HG02852 (cell line): ENCODE data around the gene EYA2.
"Not testable (repeated sequence)": the region's sequence is repeated elsewhere in the genome, so short reads cannot be mapped to it uniquely, and the experiment has no call there.

ENCODE experiments used
- ATAC-seq: cut with Tn5 transposase; IDR thresholded peaks from one replicate; pipeline ENCODE4 v1.9.1; 2021; ENCODE audit warnings: mild to moderate bottlenecking, moderate library complexity; ENCODE audit not compliant: unreplicated experiment

EYA2 gene

DNA sequence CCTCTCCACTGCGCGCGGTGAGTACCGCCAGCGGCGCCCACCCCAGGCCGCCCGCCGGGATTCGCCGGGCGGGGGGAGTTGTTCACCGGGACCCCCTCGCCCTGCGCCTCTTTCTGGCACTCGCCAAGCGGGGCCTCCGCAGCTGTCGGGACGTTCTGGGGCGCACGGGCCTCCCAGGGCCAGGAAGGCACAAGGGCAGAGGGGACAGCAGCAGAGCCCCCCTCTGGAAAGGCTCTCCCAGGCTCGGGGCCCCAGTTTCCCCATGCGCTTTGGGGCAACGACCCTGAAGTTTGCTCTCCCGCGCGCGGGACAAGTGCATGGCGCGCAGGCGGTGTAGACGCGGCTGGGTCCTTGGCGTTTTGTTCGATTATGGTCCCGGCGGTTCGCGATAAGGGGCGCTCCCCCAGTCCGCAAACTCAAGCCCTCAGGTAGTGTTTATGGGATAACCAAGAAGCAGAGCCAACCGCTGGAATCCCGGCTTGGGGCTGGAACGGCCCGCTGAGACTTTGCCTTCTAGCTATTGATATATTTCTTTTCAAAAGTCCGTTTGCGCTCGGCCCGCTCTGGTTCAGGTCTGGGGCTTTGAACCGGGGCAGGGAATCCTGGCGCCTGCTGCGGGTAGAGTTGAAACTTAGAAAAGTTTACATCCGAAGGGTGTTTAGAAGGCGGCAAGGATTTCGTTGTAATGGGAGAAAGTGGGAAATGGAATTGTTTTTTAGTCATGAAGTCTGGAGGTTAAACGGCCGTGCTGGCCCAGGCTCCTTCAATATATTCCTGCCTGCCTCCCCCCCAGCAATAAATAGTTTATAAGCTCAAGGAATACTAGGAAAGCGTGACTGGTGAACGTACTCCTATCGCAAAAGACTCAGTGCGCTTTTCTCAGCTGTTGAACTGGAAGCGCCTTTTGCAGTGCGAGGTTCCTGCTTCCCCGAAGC is 595 bp downstream of the EYA2 start:
- no peak for ATAC-seq

DNA sequence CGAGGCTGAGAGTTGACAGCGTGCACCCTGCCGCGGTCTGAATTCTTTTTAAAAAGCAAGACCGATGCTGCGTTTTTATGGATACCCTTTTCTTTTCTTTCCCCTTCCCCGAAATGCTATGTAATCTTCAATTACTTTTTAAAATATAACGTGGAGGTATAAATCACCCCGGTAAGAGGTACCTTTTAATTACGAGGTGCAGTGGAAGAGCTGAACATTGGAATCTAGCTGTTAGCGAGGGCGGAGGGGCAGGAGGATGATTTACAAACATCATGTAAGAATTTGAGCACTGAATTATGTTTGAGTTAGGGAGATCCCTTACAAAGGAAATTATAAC is 1.2 kb downstream of the EYA2 start:
- ATAC-seq, result no peak

DNA sequence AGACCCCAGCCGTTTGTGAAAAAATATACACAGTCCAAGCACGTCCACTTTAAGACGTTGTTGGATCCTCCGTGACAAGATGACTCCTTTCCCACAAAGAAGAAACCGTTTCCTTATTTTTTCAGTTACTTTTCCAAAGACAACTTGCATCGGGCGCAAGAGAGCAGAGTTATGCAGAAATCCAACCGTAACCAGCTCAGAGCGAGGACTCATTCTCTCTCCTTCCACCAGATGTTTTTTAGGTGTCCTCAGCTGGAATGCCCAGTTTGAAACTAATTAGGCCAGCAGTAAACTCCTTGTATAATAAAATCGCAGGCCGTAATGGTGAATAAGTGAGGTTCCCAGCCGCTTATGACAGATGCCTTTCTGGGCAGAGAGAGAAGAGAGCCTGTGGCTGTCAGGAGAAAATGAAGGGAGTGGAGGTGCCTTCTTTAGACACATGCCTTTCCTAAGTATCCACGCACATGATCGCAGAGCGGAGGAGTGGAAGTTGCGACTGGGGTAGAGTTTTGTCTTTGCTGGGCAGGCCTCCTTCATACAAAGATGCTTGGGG is 2.8 kb downstream of the EYA2 start:
- ATAC-seq, result no peak

DNA sequence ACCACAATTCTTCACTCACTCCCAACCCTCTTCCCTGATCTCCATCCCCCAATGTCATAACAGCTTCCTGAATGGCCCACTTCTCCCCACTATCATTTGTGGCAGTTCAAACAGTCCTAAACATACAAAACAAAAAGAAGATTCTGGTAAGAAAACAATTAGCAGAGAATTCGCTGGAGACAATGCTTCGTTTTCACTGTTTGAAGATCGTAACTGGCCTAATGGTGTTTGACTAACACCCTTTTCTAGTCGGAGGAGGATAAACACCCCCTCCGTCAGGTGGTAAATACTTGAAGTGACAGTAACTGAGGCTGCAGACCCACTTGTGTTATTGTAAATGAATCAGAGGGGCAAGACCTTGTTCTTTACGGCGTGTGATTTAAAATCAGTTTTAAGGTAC is 3.8 kb downstream of the EYA2 start:
- ATAC-seq, result no peak

DNA sequence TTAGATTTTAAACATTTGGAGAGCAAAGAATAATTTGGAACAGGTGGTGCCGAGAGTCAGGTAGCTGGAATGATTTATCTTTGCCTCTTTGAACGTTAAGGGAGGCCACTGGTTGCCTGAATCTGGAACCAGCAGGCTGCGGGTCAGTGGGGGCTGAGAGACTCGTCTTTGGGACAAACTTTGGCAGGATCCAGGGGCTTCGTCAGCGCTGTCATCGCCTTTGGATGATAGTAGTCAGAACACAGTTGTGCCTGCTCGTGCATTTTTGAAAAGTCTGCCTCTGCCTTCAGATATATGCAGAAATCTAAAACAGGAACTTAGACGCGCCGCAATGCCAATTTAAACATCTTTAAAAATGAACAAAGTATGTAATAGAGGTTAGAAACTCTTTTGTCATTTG is 5.0 kb downstream of the EYA2 start:
- no peak for ATAC-seq

DNA sequence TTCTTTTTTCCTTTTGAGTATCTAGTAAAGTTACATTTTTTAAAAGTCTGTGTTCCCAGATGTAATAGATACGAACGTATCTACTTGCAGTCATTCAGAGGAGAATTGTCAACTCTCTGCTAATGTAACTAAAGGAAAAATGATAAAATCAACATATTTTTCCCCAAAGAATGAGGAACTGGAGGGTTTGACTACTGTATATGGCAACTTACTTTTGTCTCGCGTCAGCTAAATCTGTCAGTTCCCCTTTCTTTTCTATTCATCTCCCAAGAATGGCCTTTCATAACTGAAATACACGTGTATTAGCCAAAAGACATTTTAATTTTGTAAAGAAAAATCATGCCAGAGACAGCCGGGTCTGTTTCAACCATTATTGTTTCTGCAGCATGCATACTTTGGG is 5.4 kb downstream of the EYA2 start:
- ATAC-seq, result no peak

DNA sequence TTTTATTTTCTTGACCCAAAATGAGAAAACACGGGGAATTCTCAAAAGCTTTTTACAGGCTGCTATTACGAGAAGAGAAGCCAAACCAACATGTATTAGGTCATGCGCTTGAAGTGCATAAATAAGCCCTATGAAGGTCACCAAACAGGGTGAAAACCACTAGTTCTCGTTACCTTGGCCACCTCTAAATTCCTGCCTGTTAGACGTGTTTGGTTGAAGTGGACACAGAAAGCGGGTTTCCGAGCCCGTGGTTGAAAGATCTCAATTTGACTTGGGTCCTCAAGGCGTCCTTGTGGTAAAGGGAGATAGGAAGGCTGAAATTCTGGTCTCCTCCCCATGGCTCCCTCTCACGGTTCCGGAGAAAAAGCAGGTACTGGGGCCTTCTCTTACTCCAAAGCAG is 6.2 kb downstream of the EYA2 start:
- no peak for ATAC-seq

DNA sequence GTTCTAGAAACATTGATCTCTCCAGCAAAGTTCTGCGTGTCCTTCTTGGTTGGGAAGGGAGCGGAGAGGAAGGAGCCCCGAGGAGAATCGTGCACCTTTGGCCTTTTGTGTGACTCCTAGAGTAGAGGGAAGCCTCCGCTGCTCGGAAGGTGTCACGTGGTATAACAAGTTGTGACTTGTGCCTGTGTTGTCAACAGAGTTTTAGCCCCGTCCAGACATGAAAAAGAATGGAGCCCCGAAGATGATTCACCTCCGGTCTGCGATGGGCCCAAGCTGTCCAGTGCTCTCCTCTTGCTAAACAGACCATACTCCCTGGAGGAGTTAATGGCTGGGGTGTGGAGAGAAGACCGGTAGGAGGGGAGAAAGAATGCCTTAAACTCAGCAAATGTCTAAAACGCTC is 7.0 kb downstream of the EYA2 start:
- ATAC-seq, result no peak

DNA sequence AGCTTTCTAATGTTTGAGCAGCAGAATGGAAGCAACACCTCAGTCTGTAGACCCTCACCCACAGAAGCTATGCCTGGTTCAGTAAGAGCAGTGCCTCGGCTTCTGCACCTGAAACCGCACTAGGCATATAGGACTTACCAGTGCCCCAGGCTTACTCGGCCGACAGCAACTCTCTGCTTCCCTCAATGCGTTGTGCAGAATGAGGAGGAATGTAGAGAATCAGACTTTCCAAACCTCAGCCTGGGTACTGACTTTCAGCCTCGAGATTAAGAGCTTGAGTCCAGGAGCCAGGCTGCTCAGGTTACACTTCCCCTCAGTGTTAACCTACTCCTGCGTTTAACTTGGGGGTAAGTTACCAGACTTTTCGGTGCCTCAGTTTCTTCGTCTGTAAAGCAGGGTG is 8.6 kb downstream of the EYA2 start:
- ATAC-seq, result no peak

DNA sequence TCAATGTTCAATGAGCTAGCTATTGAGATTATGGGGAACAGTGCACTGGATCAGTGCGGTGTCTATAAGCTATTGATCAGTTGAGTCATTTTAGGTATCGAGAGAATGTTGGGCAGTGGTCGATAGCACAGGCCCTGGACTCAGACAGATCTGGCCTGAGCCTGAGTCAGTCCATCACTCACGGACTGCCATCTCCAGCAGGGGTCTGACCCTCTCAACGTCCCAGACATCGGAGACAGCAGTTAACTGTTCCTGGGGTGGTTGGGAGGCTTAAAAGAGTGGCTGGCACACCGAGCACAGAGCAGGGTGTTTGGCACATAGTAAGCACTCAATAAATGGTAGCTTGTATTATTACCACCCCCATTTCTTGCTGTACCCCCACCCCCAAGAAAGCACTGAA is 9.3 kb downstream of the EYA2 start:
- no peak for ATAC-seq

DNA sequence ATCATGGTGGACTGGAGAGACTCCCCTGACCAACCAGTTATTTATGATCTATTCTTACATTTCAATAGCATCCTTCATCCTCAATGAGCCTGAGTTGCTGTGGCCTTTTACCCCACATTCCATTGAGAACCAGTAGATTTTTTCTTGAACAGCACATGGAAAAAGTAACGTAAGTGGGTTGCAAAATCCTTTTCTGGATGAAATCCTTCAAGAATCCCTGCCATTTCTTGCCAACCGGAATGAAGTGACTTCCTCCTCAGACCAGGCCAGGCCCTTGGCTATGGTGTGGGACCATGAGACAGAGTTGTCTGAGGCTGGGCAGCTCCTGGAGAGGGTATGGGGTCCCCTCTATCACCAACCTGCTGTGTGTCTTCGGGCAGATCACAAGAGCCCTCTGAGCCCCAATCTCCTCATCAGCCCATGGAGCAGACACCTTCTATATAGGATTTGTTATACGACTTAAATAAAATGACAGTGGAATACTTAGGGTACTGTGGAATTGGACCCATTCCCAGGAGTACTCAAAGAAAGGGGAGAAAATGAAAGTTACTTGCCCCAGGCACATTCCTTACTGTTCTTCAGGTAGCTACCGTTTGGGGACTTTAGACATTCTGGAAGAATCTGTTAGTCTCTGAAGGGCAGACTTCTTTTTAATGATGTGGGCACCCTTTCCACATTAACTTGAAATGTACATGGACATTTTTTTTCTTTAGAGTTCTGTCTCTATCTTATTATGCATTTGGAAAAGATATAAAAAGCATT is 10.9 kb downstream of the EYA2 start:
- no peak for ATAC-seq

DNA sequence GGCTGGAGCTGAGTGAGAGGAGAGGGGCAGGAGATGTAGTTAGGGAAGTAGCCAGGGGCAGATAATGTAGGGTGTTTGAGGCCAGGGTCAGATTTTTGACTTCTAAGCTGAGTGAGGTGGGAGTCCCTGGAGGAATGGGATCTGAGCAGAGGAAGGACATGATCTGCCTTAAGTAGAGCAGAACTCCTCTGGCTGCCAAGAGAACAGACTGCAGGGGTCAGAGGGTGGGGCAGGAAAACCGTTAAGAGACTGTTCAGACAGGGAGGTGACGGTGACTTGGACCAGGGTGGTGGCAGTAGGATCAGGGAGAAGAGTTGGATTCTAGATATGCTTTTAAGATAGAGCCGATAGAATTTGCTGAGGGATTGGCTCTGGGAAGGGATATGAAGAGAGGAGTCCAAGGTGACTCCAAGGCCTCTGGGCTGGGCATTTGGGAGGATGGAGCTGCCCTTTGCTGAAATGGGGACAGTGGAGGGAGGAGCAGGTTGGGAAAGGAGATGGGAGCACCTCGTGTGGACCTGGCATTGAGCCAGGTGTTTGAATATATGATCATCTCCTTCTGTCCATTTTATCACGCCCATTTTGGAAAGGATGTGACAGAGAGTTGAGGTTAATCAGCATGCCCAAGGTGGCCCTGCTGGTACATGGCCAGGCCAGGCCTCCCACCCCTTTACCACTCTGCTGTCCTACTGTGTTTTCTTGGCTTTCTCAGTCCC is 18.8 kb downstream of the EYA2 start:
- no peak for ATAC-seq

DNA sequence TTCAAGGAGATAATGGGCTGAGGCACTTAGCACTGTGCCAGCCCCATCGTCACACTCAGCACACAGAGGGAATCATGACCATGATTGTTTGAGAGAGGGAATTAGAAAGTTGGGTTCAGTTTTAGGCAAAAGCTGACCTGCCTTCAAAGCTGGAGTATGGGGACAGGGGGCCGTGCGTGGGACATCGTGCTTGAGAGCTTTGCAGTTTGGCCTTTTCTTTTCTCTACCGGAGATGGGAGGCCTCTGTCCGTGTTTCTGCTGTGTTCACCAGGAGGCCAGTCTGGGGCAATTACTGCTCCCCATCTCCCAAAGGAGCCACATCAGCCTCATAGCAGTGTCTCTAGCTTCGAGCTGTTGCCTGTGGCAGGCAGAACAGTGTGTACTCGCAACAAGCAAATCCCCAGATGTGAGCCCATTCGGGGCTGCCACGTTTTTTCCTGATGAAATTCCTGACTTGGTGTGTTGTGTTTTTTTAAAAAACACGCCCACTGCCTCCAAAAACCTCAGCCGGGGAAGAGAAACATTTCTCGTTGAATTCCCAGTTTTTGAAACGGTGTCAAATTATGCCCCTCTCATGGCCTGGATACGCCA is 20.2 kb downstream of the EYA2 start:
- no peak for ATAC-seq

DNA sequence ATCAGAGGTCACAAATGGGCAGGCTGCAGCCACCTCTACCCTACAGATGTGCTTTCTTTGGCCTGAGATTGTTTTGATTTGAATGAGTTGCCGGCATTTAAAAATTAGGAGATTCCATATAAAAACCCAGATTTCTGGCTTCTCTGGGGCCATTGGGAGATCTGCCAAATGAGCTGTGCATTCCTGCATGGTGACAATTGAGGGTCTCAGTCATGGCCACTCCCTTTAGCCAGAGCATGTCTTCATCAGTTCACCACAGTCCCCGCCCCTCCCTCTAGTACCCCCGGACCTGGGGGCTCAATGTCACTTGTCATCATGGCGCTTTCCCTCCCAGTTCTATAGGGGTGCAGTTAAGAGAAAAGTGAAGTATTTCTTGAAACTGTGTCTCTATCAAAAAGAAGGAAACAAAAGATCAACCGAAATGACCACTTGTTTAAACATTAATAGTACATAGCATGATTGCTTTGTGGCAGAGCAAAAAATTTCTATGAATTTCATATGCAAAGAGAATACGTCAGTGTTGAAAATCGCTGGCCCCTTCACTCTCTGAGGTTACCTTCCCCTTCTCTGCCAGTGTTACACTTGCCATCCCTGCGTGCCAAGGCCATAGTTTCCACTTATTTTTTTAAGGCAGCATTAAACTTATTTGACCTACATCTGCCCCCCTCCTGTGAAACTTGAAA is 21.1 kb downstream of the EYA2 start:
- no peak for ATAC-seq

DNA sequence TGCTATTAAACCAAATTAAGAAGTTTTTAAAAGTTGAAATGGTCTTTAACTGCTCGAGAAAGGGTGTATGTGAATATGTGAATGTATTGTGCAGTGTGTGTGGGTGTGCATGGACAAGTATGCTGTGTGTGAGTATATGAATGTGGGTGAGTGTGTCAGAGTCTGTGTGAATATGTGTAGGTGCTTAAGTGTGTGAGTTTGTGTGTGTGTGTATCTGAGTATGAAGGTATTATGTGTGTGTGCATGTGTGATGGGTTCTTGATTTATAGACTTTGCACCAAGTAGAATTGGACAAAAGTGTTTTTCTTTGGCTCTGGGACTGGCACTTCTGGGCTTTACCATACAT is 21.6 kb downstream of the EYA2 start:
- no peak for ATAC-seq

DNA sequence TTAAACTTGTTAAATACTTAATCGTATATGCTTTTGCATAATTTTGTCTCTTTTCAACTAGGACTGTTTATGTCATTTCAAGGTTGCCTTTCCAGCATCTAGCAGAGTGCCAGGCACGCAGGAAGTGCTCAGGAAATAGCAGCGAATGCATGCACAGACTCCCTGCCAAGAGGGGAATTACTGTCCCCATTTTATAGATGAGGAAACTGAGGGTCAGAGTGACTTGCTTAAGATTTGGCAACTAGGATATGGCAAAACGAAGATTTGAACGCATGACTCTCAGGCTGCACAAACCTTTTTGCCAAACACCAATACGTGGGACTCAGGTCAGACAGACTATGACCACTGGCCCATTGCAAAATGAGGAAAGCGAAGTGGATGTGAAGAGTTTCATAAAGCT is 22.5 kb downstream of the EYA2 start:
- ATAC-seq, result no peak

DNA sequence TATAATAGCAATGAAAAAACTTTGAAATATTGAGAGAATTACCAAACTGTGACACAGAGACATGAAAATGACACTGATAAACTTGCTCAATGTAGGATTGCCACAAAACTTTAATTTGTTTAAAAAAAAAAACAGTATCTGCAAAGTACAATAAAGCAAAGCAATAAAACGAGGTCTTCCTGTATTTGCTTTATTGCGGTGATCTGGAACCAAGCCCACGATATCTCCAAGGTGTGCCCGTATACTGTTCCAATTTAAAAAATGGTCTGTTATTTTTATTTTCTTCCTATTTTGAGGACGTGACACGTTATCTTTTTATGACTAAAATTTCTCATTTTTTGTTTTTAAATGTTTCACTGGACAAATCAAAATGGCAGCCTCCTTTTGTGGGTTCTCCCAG is 25.5 kb downstream of the EYA2 start:
- no peak for ATAC-seq

DNA sequence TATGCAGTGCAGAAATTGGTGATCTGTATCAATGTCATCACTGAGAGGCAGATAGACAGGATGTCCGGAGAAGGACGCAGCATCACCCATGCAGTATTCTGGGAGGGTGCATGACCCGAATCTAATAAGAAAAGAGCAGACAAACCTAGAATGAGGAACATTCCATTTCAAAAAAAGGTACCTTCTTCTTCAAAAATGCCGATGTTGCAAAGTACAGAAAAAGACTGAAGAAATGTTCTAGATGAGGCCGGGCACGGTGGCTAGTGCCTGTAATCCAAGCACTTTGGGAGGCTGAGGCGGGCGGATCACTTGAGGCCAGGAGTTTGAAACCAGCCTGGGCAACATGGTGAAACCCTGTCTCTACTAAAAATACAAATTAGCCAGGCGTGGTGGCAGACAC is 28.2 kb downstream of the EYA2 start:
- ATAC-seq, result not testable (repeated sequence)

DNA sequence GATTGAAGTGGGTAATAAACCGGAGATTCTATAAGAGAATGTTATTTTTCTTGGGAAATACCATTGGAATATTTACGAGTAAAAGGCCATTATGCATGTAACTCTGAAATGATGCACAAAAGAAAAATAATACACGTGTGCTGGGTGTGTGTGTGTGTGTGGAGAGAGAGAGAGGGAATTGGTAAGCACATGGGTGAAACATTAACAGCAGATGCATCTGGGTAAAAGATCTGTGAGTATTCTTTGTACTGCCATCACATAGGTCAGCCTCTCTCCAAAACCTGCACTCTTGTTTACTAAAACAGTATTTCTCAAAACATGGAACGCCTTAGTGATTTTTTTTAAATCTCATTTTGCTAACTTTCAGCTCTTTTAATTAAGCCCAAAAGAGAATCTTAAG is 28.9 kb downstream of the EYA2 start:
- no peak for ATAC-seq

DNA sequence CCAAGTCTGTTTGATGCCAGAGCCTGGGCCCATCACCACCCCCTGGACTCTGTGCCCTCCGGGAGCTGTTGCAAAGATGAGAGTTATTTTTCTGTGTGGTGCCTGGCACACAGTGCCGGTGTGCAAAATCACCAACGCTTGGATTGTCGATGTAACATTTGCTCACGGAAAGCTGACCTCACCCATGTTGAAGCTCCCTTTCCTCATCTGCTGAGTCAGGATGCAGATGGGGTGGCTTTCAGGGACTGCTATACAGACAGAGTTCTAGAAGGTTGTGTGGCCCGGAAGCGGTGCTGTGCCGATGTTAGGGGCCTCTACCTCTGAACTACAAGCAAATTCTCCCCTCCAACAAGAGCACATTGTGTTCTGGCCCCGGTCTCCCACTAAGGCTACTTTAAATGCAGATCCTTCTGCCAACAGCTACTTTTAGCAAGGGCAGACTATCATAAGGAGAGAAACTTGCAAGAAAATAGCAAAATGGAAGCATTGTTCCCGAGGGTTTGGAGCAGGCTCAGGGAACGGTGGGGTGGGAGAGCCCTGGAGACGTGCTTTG is 34.0 kb downstream of the EYA2 start:
- ATAC-seq, result no peak
